ENCODE measurements around the gene CYP4V2. TPM values are rescaled to one million over a fixed set of nuclear protein-coding genes. Genes with fewer than 3 reads are reported as not detected.

The CYP4V2 gene
- total RNA-seq, 1 experiment from 2014 or later, result 8.6 TPM

GRCh38 chr4:186240452-186240847, 49.1 kb downstream of the CYP4V2 start:
- ATAC-seq (no peak), DNase-seq (ENCODE audit: low read depth, low spot score) (no peak)
- Histone ChIP-seq H3K27me3 (ENCODE audit: insufficient read depth, low read length) (no peaks in the 10 kb centered on the region), H3K36me3 (ENCODE audit: control insufficient read depth in 1 of 2, insufficient read depth in 2 of 2, low read length in 2 of 2) (no peaks in the 10 kb centered on the region), H3K9me2 (ENCODE audit: insufficient read depth) (no peaks in the 10 kb centered on the region), H3K79me2 (ENCODE audit: insufficient read depth, low read length) (no peaks in the 10 kb centered on the region), H4K20me1 (ENCODE audit: insufficient read depth) (no peaks in the 10 kb centered on the region), H3K4me1 (ENCODE audit: control insufficient read depth in 1 of 2, insufficient read depth in 2 of 2, low read length in 2 of 2) (no peaks in the 10 kb centered on the region), H3K4me3 (replicated peaks in 1 of 2; ENCODE audit: low read depth in 1 of 2, low read length in 2 of 2) (no peak overlapping the region), H3K9me3 (ENCODE audit: control insufficient read depth in 1 of 2, insufficient read depth in 1 of 2, low read depth in 1 of 2, low read length in 2 of 2) (no peaks in the 10 kb centered on the region), H3K4me2 (ENCODE audit: low read length) (no peak overlapping the region), H3K27ac (ENCODE audit: low read depth, low read length) (no peak overlapping the region), H3K9ac (ENCODE audit: low read length) (no peak overlapping the region), H2AFZ (ENCODE audit: low read depth, low read length, poor library complexity, severe bottlenecking) (no peak overlapping the region)
- intact Hi-C loops (cut with micrococcal nuclease), result no loop called here
- ChIA-PET POLR2A (no interaction called here), RAD21 (ENCODE audit: low non-redundant PET in 1 of 2, low total read pairs in 2 of 2, uncharacterized antibody in 2 of 2, unreplicated experiment in 2 of 2) (no interaction called here), CTCF (no interaction called here)
- TF ChIP-seq YY1 (IDR thresholded peaks at IDR 0.05; ENCODE audit: extremely low read depth, insufficient replicate concordance, low read depth, low read length) (no peak), POLR2A (IDR thresholded peaks at IDR 0.05; ENCODE audit: borderline replicate concordance, extremely low read depth, insufficient read depth, insufficient read length) (no peak), EZH2 (IDR thresholded peaks at IDR 0.05) (no peak), ELF1 (IDR thresholded peaks at IDR 0.05; ENCODE audit: borderline replicate concordance, low read depth) (no peak), SIN3A (IDR thresholded peaks at IDR 0.05; ENCODE audit: low read depth) (no peak), ZNF274 (IDR thresholded peaks at IDR 0.05; ENCODE audit: low read depth, low read length) (no peak), JUND (IDR thresholded peaks at IDR 0.05) (no peak)
- no TSS peak for BruUV-seq (replicated peaks)

- H3K4me1 ChIP-seq (ENCODE audit: control insufficient read depth in 1 of 2, insufficient read depth in 2 of 2, low read length in 2 of 2), result no peaks in the 10 kb centered on the region
- intact Hi-C loops (cut with micrococcal nuclease), result no loop called here
- no peaks in the 10 kb centered on the region for H3K9me3 ChIP-seq (ENCODE audit: control insufficient read depth in 1 of 2, insufficient read depth in 1 of 2, low read depth in 1 of 2, low read length in 2 of 2)
- ChIA-PET POLR2A (no interaction called here), RAD21 (ENCODE audit: low non-redundant PET in 1 of 2, low total read pairs in 2 of 2, uncharacterized antibody in 2 of 2, unreplicated experiment in 2 of 2) (no interaction called here), CTCF (no interaction called here)
- BruUV-seq (replicated peaks), result no TSS peak
- no peaks in the 10 kb centered on the region for H3K79me2 ChIP-seq (ENCODE audit: insufficient read depth, low read length)
- TF ChIP-seq SRF (IDR thresholded peaks at IDR 0.05; ENCODE audit: low read depth), result no peak
- no peak for TF ChIP-seq EZH2phosphoT487 (IDR thresholded peaks at IDR 0.05; ENCODE audit: borderline replicate concordance)
- TF ChIP-seq ZBTB33 (IDR thresholded peaks at IDR 0.05; ENCODE audit: extremely low read depth, insufficient replicate concordance, low read length), result no peak
- no peak for TF ChIP-seq RAD21 (IDR thresholded peaks at IDR 0.05; ENCODE audit: low read depth)
- no peaks in the 10 kb centered on the region for H4K20me1 ChIP-seq (ENCODE audit: insufficient read depth)
- ATAC-seq (no peak), DNase-seq (ENCODE audit: low read depth, low spot score) (no peak)
- no peak overlapping the region for H3K27ac ChIP-seq (ENCODE audit: low read depth, low read length)
- no peak overlapping the region for H3K4me2 ChIP-seq (ENCODE audit: low read length)
- H3K36me3 ChIP-seq (ENCODE audit: control insufficient read depth in 1 of 2, insufficient read depth in 2 of 2, low read length in 2 of 2), result no peaks in the 10 kb centered on the region
- H3K9me2 ChIP-seq (ENCODE audit: insufficient read depth), result no peaks in the 10 kb centered on the region
- H3K9ac ChIP-seq (ENCODE audit: low read length), result no peak overlapping the region
- no peak overlapping the region for H3K4me3 ChIP-seq (replicated peaks in 1 of 2; ENCODE audit: low read depth in 1 of 2, low read length in 2 of 2)
- H3K27me3 ChIP-seq (ENCODE audit: insufficient read depth, low read length), result no peaks in the 10 kb centered on the region
- H2AFZ ChIP-seq (ENCODE audit: low read depth, low read length, poor library complexity, severe bottlenecking), result no peak overlapping the region
These were observed 49.6 kb downstream of the CYP4V2 start for GRCh38 chr4:186240848-186241491.

Measured in HCT116 (cell line).